HG02763 (cell line): ENCODE results near the gene KLK3.

ENCODE experiments used
- ATAC-seq: cut with Tn5 transposase; IDR thresholded peaks from one replicate; pipeline ENCODE4 v1.9.1; 2021; ENCODE audit warnings: mild to moderate bottlenecking, moderate library complexity; ENCODE audit not compliant: unreplicated experiment

Gene KLK3

GRCh38 chr19:50830266-50831025 is 24.3 kb upstream of the KLK3 start:
- no peak for ATAC-seq

DNA sequence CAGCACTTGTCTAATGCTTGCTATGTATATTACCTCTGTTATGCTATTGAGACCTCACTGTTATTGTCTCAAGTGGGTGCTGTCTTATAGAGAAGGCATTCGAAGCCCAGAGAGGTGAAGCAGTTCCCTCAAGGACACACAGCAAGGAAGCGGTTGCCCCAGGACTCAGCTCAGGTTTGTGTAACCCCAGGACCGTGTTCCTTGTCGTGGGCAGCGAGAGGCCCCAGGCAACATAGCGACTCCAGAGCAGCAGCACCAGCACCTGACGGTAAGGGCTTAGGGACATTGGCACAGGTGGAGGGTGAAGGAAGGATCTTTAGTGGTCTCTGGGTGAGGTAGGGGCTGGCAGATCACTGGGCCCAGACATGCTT is 23.7 kb upstream of the KLK3 start:
- ATAC-seq, result no peak

DNA sequence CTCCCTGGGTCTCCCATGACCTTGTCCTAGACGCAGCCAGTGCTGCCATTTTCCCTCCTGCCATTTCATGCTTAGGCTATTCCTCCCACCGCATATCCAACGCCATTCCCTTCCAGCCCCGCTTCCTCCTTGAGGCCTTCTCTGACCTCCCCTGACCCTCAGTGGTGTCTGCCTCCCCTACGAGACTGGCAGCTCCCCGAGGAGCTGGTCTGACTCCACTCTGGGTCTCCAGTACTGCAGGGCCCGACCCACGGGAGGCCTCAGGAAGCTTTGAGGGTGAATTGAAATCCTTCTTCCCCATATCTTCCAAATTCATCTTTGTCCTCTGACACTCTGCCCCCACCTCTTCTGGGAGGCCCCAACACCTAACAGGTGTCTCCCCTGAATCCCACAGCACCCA is 22.0 kb upstream of the KLK3 start:
- ATAC-seq, result no peak

DNA sequence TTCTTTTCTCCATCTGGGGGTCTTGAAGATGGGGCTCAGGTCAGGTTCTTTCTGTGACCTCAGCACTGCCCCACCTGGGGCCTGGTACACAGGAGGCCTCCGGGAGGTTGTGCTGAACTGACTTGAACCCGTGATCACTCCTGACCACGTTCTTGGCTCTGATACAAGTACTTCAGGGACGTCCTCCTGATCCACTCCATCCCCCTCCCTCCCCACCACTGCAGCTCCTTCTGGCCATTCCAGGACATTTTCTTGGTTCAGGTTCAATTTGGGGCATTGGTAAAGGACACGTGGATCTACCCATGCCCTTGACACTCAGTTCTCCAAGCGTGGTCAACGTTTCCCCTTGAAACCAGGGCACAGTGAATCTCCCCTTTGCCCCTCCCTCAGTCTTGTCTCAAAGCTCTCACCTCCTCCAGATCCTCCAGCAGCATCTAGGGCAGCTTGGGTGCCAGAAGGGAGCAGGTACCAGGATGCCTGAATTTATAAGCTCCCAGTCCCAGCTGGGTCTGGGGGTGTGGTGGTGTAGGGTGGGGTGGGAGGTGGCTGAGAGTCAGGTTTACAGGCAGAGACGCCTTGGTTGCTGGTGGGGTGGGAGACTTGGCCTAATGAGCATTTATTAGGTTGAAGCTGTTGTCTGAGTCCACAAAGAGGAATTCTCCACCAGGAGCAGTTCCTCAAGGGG is 21.5 kb upstream of the KLK3 start, which contains the start of gene KLK15:
Gene KLK15 (minus strand): TSS at position 458 of the 685 bp plus-strand sequence. CDS start 2,082 bp downstream, outside the sequence.
- ATAC-seq, result no peak

DNA sequence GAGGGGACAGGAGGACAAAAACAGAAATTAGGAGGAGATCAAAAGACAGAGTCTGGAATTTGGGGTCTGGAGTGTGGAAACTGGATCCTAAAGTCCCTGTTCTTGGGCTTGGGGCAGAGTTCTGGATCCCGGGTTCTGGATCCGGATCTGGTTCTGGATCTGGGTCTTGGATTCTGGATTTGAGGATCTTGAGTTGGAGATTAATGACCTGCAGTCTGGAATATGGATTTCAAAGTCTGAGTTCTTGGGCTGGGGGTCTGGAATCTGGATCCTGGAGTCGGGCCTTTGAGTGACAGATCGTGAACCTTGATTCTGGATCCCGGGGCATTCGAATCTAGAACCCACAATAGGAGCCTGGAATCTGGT is 20.9 kb upstream of the KLK3 start:
- no peak for ATAC-seq

DNA sequence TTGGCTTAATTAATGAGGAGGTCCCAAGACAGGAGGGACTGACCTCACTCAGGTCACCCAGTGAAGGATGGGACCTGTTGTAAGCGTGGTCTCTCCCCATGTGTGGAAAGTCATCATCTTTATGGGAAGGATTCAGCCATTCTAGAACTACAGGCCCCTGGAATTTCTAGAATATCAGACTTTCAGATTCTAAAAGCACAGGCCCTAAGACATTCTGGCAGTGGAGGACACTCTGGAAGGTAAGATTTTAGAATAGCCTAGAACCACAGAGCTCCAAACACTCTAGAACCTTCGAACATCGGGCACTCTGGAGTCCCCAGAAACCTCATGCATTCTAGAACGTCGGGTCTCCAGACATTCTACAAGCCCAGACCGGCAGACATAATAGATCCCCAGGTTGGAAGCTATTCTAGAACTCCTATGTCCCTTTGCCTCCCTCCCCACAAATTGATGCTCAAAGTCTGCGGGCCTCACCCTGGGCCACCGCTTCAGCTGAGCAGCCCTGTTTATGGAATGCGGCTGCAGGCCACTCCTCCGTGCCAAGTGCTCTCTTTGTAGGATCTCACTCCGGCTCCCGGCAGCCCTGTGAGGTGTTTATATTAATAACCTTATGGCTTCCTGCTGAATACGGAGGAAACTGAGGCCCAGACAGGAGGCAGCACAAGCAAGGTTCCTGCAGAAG is 19.5 kb upstream of the KLK3 start:
- ATAC-seq, result no peak

- no peak for ATAC-seq
Observed at GRCh38 chr19:50835785-50836542, 18.8 kb upstream of the KLK3 start.

GRCh38 chr19:50836543-50837195 is 18.0 kb upstream of the KLK3 start:
- no peak for ATAC-seq

DNA sequence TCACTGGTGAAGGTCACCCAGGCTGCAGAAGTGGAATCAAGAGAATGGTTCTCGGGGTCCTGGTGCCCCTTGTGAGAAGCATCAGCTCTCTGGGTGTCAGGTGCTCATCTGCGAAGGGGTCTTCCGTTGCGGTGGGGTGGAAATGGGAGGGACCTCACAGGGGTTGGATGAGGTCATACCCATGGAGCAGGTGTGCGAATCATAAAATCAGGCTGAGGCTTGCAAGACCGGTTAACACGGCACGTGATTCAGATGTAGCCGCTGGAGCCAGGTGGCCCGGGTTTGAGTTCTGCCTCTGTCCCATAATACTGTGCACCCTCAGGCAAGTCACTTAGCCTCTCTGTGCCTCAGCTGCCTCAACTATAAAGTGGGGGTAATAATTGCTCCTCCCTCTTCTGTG is 17.4 kb upstream of the KLK3 start:
- ATAC-seq, result no peak

DNA sequence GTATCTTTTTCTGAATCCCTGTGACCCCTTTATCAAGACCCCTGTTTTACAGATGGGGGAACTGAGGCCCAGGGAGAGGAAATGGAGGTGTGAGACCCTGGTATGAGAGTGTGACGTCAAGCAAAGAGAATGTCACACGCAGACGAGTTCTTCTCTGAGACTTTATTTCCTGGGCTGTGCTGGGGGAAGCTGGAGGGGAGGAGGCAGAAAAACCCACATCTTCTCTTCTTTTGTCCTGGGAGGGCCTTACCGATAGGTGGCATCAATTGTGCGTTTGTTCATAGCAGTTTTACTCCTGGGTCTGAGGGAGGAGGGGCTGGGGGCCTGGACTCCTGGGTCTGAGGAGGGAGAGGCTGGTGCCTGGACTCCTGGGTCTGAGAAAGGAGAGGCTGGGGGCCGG is 16.5 kb upstream of the KLK3 start:
- ATAC-seq, result no peak

GRCh38 chr19:50839712-50840655 is 14.7 kb upstream of the KLK3 start:
- ATAC-seq, result no peak

GRCh38 chr19:50842130-50842529 is 12.6 kb upstream of the KLK3 start:
- ATAC-seq, result no peak

DNA sequence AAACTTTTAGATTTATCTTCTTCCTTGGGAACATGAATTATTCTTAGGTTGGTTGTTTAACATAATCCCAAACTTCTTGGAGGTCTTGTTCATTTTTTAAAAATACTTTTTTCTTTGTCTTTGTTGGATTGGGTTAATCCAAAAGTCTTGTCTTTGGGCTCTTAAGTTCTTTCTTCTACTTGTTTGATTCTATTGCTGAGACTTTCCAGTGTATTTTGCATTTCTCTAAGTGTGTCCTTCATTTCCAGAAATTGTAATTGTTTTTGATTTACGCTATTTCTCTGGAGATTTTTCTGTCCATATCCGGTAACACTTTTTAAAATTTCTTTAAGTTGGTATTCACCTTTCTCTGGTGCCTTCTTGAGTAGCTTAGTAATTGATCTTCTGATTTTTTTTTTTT is 11.5 kb upstream of the KLK3 start:
- no peak for ATAC-seq

GRCh38 chr19:50843701-50844221 is 11.0 kb upstream of the KLK3 start:
- ATAC-seq, result no peak

DNA sequence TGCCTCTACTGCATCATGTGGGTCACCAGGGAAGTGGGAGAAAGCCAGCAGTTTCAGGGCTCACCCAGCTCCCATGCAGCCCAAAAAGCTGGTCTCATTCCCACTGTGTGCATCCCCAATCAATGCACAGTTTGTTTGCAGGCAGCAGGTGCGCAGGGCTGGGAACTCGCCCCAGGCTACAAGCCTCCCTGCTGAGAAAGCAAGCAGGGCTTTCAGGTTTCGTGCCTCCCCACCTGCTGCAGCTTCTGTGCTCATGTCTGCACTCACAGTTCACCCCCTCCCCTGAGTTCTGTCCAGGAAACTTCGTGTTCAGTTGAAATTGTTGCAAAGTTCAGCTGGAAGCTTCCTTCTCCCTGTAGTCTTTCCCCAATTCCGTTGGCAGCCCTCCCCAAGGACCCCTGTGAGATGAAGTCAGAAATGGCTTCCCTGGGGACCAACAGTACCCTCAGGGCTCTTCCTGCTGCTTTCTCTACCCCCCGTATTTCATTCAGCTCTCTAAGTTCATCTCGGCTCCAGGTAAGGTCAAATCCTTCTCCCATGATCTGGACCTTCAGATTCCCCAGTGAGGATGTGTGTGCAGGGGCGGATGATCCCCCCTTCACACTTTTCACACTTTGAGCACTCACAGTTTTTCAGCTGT is 10.3 kb upstream of the KLK3 start:
- no peak for ATAC-seq

DNA sequence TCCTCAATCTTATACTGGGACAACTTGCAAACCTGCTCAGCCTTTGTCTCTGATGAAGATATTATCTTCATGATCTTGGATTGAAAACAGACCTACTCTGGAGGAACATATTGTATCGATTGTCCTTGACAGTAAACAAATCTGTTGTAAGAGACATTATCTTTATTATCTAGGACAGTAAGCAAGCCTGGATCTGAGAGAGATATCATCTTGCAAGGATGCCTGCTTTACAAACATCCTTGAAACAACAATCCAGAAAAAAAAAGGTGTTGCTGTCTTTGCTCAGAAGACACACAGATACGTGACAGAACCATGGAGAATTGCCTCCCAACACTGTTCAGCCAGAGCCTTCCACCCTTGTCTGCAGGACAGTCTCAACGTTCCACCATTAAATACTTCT is 4.0 kb upstream of the KLK3 start:
- ATAC-seq, result no peak

- ATAC-seq, result no peak
Observed at GRCh38 chr19:50851620-50852019, 3.1 kb upstream of the KLK3 start.

- ATAC-seq, result no peak
Observed at GRCh38 chr19:50857366-50857765, 2.7 kb downstream of the KLK3 start.

GRCh38 chr19:50858886-50859285 is 4.2 kb downstream of the KLK3 start:
- no peak for ATAC-seq
